Activated T-helper 17 cell treated with anti-CD3 and anti-CD28 coated beads, Interleukin-2, amount 50 U/mL, for 72 hours (primary cell): ENCODE measurements around the gene UNC119B. TPM values are rescaled to one million over a fixed set of nuclear protein-coding genes. Genes with fewer than 3 reads are reported as not detected.
"Not testable (repeated sequence)": the region's sequence is repeated elsewhere in the genome, so short reads cannot be mapped to it uniquely, and the experiment has no call there.

Experiments
- ATAC-seq: fragments of 150-1000 bp; cut with Tn5 transposase; replicated peaks from 2 replicates; pipeline ENCODE4 v1.10.0; 2021; ENCODE audit warnings: mild to moderate bottlenecking, moderate library complexity
- H3K27ac Mint-ChIP-seq: one replicate; pipeline ENCODE4 v1.8.0; 2022; ENCODE audit warnings: mixed read lengths
- H3K27me3 Mint-ChIP-seq: one replicate; pipeline ENCODE4 v1.8.0; 2022; ENCODE audit warnings: mixed read lengths
- H3K36me3 Mint-ChIP-seq: one replicate; pipeline ENCODE4 v1.8.0; 2022; ENCODE audit warnings: low read depth, mild to moderate bottlenecking, mixed read lengths
- H3K4me1 Mint-ChIP-seq: one replicate; pipeline ENCODE4 v1.8.0; 2022; ENCODE audit warnings: mixed read lengths
- H3K4me3 Mint-ChIP-seq: one replicate; pipeline ENCODE4 v1.8.0; 2022; ENCODE audit warnings: mild to moderate bottlenecking, mixed read lengths
- H3K9me3 Mint-ChIP-seq: one replicate; pipeline ENCODE4 v1.8.0; 2022; ENCODE audit warnings: mixed read lengths
- total RNA-seq, 2 donors: library from RNA; stranded (reverse); gene quantifications; one replicate each; pipeline ENCODE4 v1.2.3, GENCODE V29; 2022

Gene UNC119B
- total RNA-seq, 2 donors from 2014 or later = 23.8 to 31.1 TPM

DNA sequence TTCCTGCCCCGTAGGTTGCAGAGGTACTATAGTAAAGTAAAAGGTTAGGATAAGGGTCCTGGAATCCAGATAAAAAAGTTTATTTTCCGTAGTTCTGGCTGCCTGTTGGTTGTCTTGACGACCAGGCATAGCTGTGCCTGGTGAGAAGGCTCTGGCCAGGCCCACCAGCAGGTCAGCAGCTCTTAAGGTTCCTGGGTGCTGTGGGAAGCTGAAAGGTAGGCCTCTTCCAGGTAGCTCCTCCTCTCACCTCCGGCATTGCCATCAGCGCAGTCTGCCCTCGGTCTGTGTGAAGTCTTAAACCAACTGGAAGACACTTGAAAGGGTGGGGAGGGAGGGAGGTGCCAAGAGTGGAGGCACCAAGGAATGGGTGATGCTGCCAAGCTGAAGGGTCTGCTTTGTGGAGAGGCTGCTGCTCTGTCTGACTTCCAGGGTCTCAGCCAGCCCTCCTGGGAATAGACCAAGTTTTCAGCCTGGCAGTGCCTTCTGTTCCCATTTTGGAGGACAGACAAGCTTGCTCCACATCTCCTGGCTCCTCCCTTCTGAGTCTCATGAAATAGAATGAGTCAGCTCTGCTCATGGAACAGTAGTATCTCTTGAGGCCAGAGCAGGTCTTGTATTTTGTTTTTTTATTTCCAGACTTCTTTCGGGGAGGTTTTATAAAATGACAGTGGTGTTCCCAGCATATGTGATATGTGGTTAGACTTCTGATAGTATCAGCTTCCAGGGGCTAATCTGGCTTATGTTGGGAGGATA lies 10.2 kb downstream of the UNC119B start:
- peak overlapping the region; percentile 38 for H3K27ac Mint-ChIP-seq
- H3K27me3 Mint-ChIP-seq = no peaks in the 10 kb centered on the region
- peaks cover 87% of the 10 kb centered on the region for H3K36me3 Mint-ChIP-seq
- no peak for ATAC-seq
- no peaks in the 10 kb centered on the region for H3K9me3 Mint-ChIP-seq
- H3K4me1 Mint-ChIP-seq = peaks cover 6% of the 10 kb centered on the region
- no peak overlapping the region for H3K4me3 Mint-ChIP-seq

GRCh38 chr12:120720987-120721801 lies 10.9 kb downstream of the UNC119B start:
- Mint-ChIP-seq H3K27ac (peak overlapping the region; percentile 38), H3K36me3 (peaks cover 79% of the 10 kb centered on the region), H3K4me3 (no peak overlapping the region), H3K4me1 (peaks cover 7% of the 10 kb centered on the region), H3K9me3 (no peaks in the 10 kb centered on the region), H3K27me3 (no peaks in the 10 kb centered on the region)
- ATAC-seq = no peak

DNA sequence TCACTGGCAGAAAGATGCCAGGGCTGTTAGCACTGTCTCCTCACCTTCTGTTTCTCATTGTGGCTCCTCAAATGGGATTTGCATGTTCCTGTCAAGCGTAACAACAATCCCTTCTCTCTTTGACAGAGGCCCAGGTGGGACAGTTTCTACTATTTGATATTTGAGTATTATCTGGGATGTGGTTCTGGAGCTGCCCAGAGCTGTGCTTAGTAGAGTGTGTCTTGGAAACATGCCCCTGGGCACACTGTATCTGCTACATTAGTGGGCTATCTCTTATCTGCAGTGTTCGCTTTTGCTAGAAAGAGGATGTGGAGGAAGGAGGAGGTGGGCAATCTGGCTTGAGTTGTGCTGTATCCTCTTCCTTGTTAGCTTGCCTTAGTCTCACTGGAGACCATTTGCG lies 11.6 kb downstream of the UNC119B start:
- Mint-ChIP-seq H3K4me3 (no peak overlapping the region), H3K9me3 (no peaks in the 10 kb centered on the region), H3K27me3 (no peaks in the 10 kb centered on the region), H3K36me3 (peaks cover 72% of the 10 kb centered on the region), H3K4me1 (peaks cover 11% of the 10 kb centered on the region), H3K27ac (no peak overlapping the region)
- no peak for ATAC-seq

- H3K4me3 Mint-ChIP-seq = no peak overlapping the region
- no peaks in the 10 kb centered on the region for H3K9me3 Mint-ChIP-seq
- peaks cover 11% of the 10 kb centered on the region for H3K4me1 Mint-ChIP-seq
- ATAC-seq = no peak
- no peak overlapping the region for H3K27ac Mint-ChIP-seq
- no peaks in the 10 kb centered on the region for H3K27me3 Mint-ChIP-seq
- peaks cover 67% of the 10 kb centered on the region for H3K36me3 Mint-ChIP-seq
Measured at GRCh38 chr12:120722784-120723183, 12.5 kb downstream of the UNC119B start.

- Mint-ChIP-seq H3K27me3 (no peaks in the 10 kb centered on the region), H3K27ac (no peak overlapping the region), H3K36me3 (peaks cover 67% of the 10 kb centered on the region), H3K9me3 (no peaks in the 10 kb centered on the region), H3K4me3 (peak overlapping the region; percentile 92), H3K4me1 (peaks cover 5% of the 10 kb centered on the region)
- ATAC-seq = no peak
Measured at GRCh38 chr12:120724720-120725119, 14.5 kb downstream of the UNC119B start.

DNA sequence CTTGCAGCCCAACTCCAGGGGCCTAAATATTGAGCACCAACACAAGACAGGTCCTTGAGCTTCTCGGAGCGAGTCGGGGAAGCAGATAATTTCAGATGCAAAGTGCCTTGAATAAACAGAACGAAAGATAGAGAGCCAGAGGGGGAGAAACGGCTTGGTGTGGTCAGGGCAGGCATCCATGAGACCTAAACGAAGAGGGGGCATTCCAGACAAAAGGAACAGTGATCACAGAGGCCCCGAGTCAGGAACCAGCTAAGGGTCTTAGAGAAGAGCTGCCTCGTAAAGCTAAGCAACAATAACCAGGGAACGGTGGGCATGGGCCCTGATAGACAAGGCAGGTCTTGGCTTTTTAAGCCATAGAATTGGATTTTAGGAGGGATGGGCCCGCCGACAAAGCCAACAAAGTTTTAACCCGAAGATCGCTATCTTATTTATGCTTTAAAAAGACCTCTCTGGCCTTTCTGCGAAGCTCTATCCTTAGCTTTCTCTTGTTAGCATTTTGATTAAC lies 14.9 kb downstream of the UNC119B start:
- no peak overlapping the region for H3K27ac Mint-ChIP-seq
- H3K27me3 Mint-ChIP-seq = no peaks in the 10 kb centered on the region
- no peaks in the 10 kb centered on the region for H3K9me3 Mint-ChIP-seq
- H3K36me3 Mint-ChIP-seq = peaks cover 67% of the 10 kb centered on the region
- H3K4me1 Mint-ChIP-seq = peaks cover 5% of the 10 kb centered on the region
- peak overlapping the region; percentile 92 for H3K4me3 Mint-ChIP-seq
- ATAC-seq = peak; percentile 1

DNA sequence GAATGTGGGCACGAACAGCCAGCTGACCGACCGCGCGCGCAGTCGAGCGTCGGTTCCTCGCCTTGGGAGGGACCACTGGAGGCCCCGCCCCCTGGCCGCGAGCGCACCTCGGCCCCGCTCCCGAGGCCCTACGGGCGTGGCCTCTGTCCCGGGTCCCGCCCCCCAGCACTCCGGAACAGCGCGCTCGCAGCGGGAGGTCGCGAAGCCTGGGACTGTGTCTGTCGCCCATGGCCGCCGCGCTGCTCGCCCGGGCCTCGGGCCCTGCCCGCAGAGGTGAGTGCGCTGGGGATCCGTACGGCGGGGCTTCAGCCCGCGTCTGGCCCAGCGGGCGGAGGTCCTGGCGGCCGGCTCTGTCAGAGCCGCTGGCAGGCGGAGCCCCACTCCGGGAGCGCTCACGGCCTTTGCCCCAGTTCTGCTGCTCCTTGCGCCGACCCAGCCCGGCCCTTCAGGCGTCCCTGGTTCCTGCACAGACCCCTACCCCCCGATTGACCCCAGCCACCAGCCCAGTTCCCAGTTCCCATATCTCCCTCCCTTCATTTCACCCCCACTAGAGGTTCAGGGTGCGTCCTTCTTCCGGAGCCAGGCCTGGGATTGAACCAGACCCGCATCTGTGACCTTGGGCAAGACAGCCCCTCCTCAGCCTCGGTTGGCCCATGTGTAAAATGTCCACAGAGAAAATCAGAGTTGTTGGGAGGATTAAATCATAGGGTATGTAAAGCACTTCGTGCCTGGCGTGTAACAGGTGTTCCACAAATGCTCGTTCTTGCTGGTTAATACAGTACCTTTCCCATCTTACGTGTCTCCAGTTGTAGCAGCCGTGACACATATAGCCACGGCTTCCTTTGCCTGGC lies 15.6 kb downstream of the UNC119B start, which contains the start of gene ACADS:
Gene ACADS (plus strand): TSS at position 168 of the 851 bp plus-strand sequence. CDS start 60 bp downstream, at position 228.
- Mint-ChIP-seq H3K36me3 (peaks cover 66% of the 10 kb centered on the region), H3K4me3 (peak within 1 kb of the TSS; percentile 92), H3K27me3 (no peaks in the 10 kb centered on the region), H3K9me3 (no peaks in the 10 kb centered on the region), H3K4me1 (peaks cover 5% of the 10 kb centered on the region), H3K27ac (peak within 1 kb of the TSS; percentile 88)
- peak; percentile 100 for ATAC-seq

GRCh38 chr12:120726510-120726793 lies 16.2 kb downstream of the UNC119B start:
- Mint-ChIP-seq H3K9me3 (no peaks in the 10 kb centered on the region), H3K27ac (peak overlapping the region; percentile 88), H3K36me3 (peaks cover 62% of the 10 kb centered on the region), H3K4me1 (peaks cover 5% of the 10 kb centered on the region), H3K27me3 (no peaks in the 10 kb centered on the region), H3K4me3 (peak overlapping the region; percentile 92)
- ATAC-seq = no peak

DNA sequence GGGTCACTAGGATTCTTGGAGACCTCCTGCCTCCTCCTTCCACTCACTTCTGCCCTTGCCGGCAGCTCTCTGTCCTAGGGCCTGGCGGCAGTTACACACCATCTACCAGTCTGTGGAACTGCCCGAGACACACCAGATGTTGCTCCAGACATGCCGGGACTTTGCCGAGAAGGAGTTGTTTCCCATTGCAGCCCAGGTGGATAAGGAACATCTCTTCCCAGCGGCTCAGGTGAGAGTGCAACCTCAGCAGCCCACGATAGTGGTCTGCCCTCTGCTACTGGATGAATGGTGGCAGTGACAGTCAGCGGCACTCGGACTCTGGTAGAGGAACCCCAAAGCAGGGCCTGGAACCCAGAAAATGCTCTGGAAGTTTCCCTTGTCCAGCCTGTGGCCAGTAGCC lies 16.7 kb downstream of the UNC119B start:
- Mint-ChIP-seq H3K4me1 (peaks cover 5% of the 10 kb centered on the region), H3K36me3 (peaks cover 60% of the 10 kb centered on the region), H3K4me3 (peak overlapping the region; percentile 92), H3K27ac (no peak overlapping the region), H3K27me3 (no peaks in the 10 kb centered on the region), H3K9me3 (no peaks in the 10 kb centered on the region)
- no peak for ATAC-seq

DNA sequence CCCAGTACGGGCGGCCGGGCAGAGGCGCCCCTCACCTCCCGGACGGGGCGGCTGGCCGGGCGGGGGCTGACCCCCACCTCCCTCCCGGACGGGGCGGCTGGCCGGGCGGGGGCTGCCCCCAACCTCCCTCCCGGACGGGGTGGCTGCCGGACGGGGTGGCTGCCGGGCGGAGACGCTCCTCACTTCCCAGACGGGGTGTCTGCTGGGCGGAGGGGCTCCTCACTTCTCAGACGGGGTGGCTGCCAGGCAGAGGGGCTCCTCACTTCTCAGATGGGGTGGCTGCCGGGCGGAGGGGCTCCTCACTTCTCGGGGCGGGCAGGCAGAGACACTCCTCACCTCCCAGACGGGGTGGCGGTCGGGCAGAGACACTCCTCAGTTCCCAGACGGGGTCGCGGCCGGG lies 21.9 kb downstream of the UNC119B start:
- H3K9me3 Mint-ChIP-seq, ATAC-seq, H3K27me3 Mint-ChIP-seq, H3K4me1 Mint-ChIP-seq, H3K4me3 Mint-ChIP-seq, H3K27ac Mint-ChIP-seq: not testable (repeated sequence)
- peaks cover 34% of the 10 kb centered on the region for H3K36me3 Mint-ChIP-seq

GRCh38 chr12:120733574-120733973 lies 23.3 kb downstream of the UNC119B start:
- Mint-ChIP-seq H3K9me3 (no peaks in the 10 kb centered on the region), H3K27ac (no peak overlapping the region), H3K4me1 (no peaks in the 10 kb centered on the region), H3K27me3 (no peaks in the 10 kb centered on the region), H3K36me3 (peaks cover 23% of the 10 kb centered on the region), H3K4me3 (no peak overlapping the region)
- no peak for ATAC-seq

- Mint-ChIP-seq H3K27me3 (no peaks in the 10 kb centered on the region), H3K36me3 (peaks cover 16% of the 10 kb centered on the region), H3K4me3 (no peak overlapping the region), H3K27ac (no peak overlapping the region), H3K9me3 (no peaks in the 10 kb centered on the region), H3K4me1 (no peaks in the 10 kb centered on the region)
- no peak for ATAC-seq
Measured at GRCh38 chr12:120734210-120734609, 24.0 kb downstream of the UNC119B start.

DNA sequence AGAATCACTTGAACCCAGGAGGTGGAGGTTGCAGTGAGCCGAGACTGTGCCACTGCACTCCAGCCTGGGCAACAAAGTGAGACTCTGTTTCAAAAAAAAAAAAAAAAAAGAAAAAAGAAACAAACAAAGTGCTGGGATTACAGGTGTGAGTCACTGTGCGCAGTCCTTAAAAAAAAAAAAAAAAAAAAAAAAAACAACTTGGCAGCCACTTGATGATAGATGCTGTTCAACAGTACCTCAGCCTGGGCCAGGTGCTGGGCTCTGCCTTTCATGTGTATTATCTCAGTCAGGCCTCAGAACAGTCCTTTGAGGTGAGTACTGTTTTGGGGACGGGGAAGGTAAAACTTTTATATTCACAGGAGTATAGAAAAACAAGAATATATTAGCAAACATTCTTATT lies 24.9 kb downstream of the UNC119B start:
- no peak overlapping the region for H3K27ac Mint-ChIP-seq
- no peaks in the 10 kb centered on the region for H3K9me3 Mint-ChIP-seq
- no peaks in the 10 kb centered on the region for H3K4me1 Mint-ChIP-seq

More for the DNA sequence above, 24.9 kb downstream of the UNC119B start:
- ATAC-seq = no peak
- Mint-ChIP-seq H3K27me3 (no peaks in the 10 kb centered on the region), H3K36me3 (peaks cover 7% of the 10 kb centered on the region), H3K4me3 (no peak overlapping the region)
